C4-2B (cell line): ENCODE data around the gene ABCA4.

Source experiments
- CTCF ChIP-seq: fragments of 450-650 bp; conservative IDR thresholded peaks from 2 replicates; pipeline ENCODE4 v1.5.1; 2017; ENCODE audit warnings: mild to moderate bottlenecking
- ZFX ChIP-seq: fragments of 450-650 bp; IDR thresholded peaks from 2 replicates; pipeline ENCODE4 v1.6.1; 2017

GRCh38 chr1:93976291-93976690 is 144.7 kb downstream of the ABCA4 start:
- TF ChIP-seq CTCF (no peak), ZFX (no peak)
